HepG2 (cell line): Measurements from ENCODE around the gene TSHZ2. TPM values are rescaled to one million over a fixed set of nuclear protein-coding genes. Genes with fewer than 3 reads are reported as not detected.

Experiments
- CHD2 ChIP-seq: IDR thresholded peaks from 2 replicates; pipeline ENCODE4 v1.6.1; 2011; ENCODE audit warnings: low read depth, low read length, improper control_type of control experiment
- ELF1 ChIP-seq: sonication (generic); formaldehyde crosslinking; IDR thresholded peaks from 2 replicates; pipeline ENCODE4 v1.4.0; 2020; ENCODE audit warnings: missing genetic modification reagents
- HINFP ChIP-seq: sonication (generic); formaldehyde crosslinking; IDR thresholded peaks from 2 replicates; pipeline ENCODE4 v1.4.0; 2020; ENCODE audit warnings: low read depth, mild to moderate bottlenecking, missing genetic modification reagents
- IKZF1 ChIP-seq: fragments of 450-650 bp; IDR thresholded peaks from 2 replicates; pipeline ENCODE4 v1.7.1; 2016
- IKZF4 ChIP-seq: sonication (generic); formaldehyde crosslinking; IDR thresholded peaks from 2 replicates; pipeline ENCODE4 v1.5.1; 2020; ENCODE audit warnings: borderline replicate concordance, mild to moderate bottlenecking, low read depth, missing genetic modification reagents; ENCODE audit errors: not compliant biosample characterization
- NR2F2 ChIP-seq: IDR thresholded peaks from 2 replicates; pipeline ENCODE4 v1.6.1; 2012; ENCODE audit warnings: low read depth, inconsistent platforms, borderline replicate concordance
- SSRP1 ChIP-seq: IDR thresholded peaks from 2 replicates; pipeline ENCODE4 v1.6.1; 2016; ENCODE audit warnings: control low read depth
- THAP11 ChIP-seq: IDR thresholded peaks from 2 replicates; pipeline ENCODE4 v1.6.1; 2016; ENCODE audit warnings: missing biosample characterization, missing genetic modification reagents
- U2AF1 ChIP-seq: fragments of 200-400 bp; formaldehyde crosslinking; optimal IDR thresholded peaks from 2 replicates; pipeline ENCODE3; 2017; ENCODE audit warnings: mild to moderate bottlenecking, low read depth, low read length
- WIZ ChIP-seq: sonication (generic); formaldehyde crosslinking; IDR thresholded peaks from 2 replicates; pipeline ENCODE4 v1.5.1; 2020; ENCODE audit warnings: mild to moderate bottlenecking, missing genetic modification reagents
- ZNF124 ChIP-seq: sonication (generic); formaldehyde crosslinking; IDR thresholded peaks from 2 replicates; pipeline ENCODE4 v1.4.0; 2020; ENCODE audit warnings: missing genetic modification reagents
- ZNF232 ChIP-seq: sonication (generic); formaldehyde crosslinking; IDR thresholded peaks from 2 replicates; pipeline ENCODE4 v1.4.0; 2020; ENCODE audit warnings: missing genetic modification reagents, borderline replicate concordance
- ZNF318 ChIP-seq: sonication (generic); formaldehyde crosslinking; IDR thresholded peaks from 2 replicates; pipeline ENCODE4 v1.4.0; 2020; ENCODE audit warnings: mild to moderate bottlenecking, missing genetic modification reagents
- ZNF446 ChIP-seq: sonication (generic); formaldehyde crosslinking; IDR thresholded peaks from 2 replicates; pipeline ENCODE4 v1.5.0; 2020; ENCODE audit warnings: mild to moderate bottlenecking, missing genetic modification reagents
- ZNF607 ChIP-seq: sonication (generic); formaldehyde crosslinking; IDR thresholded peaks from 2 replicates; pipeline ENCODE4 v1.5.1; 2020; ENCODE audit warnings: missing genetic modification reagents, mild to moderate bottlenecking, borderline replicate concordance
- ZNF749 ChIP-seq: sonication (generic); formaldehyde crosslinking; IDR thresholded peaks from 2 replicates; pipeline ENCODE4 v1.8.0; 2022; ENCODE audit warnings: mild to moderate bottlenecking, missing genetic modification reagents, moderate library complexity, borderline replicate concordance
- ZNF770 ChIP-seq: sonication (generic); formaldehyde crosslinking; IDR thresholded peaks from 2 replicates; pipeline ENCODE4 v1.5.0; 2020; ENCODE audit warnings: mild to moderate bottlenecking, missing genetic modification reagents
- polyA plus RNA-seq, 8 experiments: library from polyadenylated mRNA; depleted of rRNA in 3 of 8; stranded (reverse) in 7 of 8; unstranded in 1 of 8; fragments of >200 nt; fragmentation: Illumina TruSeq in 4 of 8; extraction: Trizol in 4 of 8; gene quantifications; 2 replicates each; pipeline versions ENCODE4 v1.2.1 to v1.2.3, GENCODE V29; 2011 to 2016; ENCODE audit warnings: low read depth in 4 of 8, missing spikeins in 1 of 8, mixed read lengths in 1 of 8; ENCODE audit not compliant: insufficient read depth in 1 of 8
- total RNA-seq, 5 experiments: library from RNA; depleted of rRNA; stranded (reverse); fragments of >200 nt; fragmentation: Illumina TruSeq; extraction: Trizol; gene quantifications; 2 replicates each; pipeline ENCODE4 v1.2.3, GENCODE V29; 2016; ENCODE audit warnings: low read depth in 1 of 5

Gene TSHZ2
- total and polyA plus RNA-seq, 2 of the 13 experiments (the other 11 are each of a cell fraction or from before 2014, with no cell fraction given), result 0.01 TPM; not detected in 1

- TF ChIP-seq NR2F2, result peak; percentile 45; the same call in 1 of the 2 replicates
- 0 out of 2 replicates have a peak, but pooled peaks have one; percentile 28 for TF ChIP-seq ELF1 (CRISPR knock-in tag)
- TF ChIP-seq THAP11, result peak; percentile 68
- no peak; the same call in 1 of the 2 replicates for TF ChIP-seq ZNF749 (CRISPR knock-in tag)
- no peak for TF ChIP-seq ZNF318 (CRISPR knock-in tag)
- TF ChIP-seq HINFP (CRISPR knock-in tag), result no peak
- no peak for TF ChIP-seq ZNF232 (CRISPR knock-in tag)
- no peak for TF ChIP-seq ZNF446 (CRISPR knock-in tag)
- TF ChIP-seq ZNF124, result peak; percentile 57
- no peak for TF ChIP-seq U2AF1
- TF ChIP-seq ZNF770, result no peak
- TF ChIP-seq WIZ, result 0 out of 2 replicates have a peak, but pooled peaks have one; percentile 29
- no peak for TF ChIP-seq ZNF607
- TF ChIP-seq CHD2, result no peak
- TF ChIP-seq SSRP1 (CRISPR knock-in tag), result no peak
- no peak for TF ChIP-seq IKZF1
- no peak for TF ChIP-seq IKZF4 (CRISPR knock-in tag)
Observed at GRCh38 chr20:53081916-53082863, 110.0 kb downstream of the TSHZ2 start (continued).
